BLaER1 (cell line): ENCODE data around the gene INTS13.
"Not testable (repeated sequence)": the region's sequence is repeated elsewhere in the genome, so short reads cannot be mapped to it uniquely, and the experiment has no call there.

Experiments
- H3K27ac ChIP-seq: shearing (Covaris generic); formaldehyde crosslinking; 2 replicates; pipeline ENCODE4 v1.8.1; 2022
- H3K27me3 ChIP-seq: shearing (Covaris generic); formaldehyde crosslinking; 2 replicates; pipeline ENCODE4 v1.8.1; 2022
- H3K36me3 ChIP-seq: shearing (Covaris generic); formaldehyde crosslinking; 2 replicates; pipeline ENCODE4 v1.8.1; 2022
- H3K4me1 ChIP-seq: shearing (Covaris generic); formaldehyde crosslinking; 2 replicates; pipeline ENCODE4 v1.8.1; 2022
- H3K4me2 ChIP-seq: shearing (Covaris generic); formaldehyde crosslinking; 2 replicates; pipeline ENCODE4 v1.8.1; 2022
- H3K4me3 ChIP-seq: shearing (Covaris generic); formaldehyde crosslinking; 2 replicates; pipeline ENCODE4 v1.8.1; 2022
- H3K9ac ChIP-seq: shearing (Covaris generic); formaldehyde crosslinking; 2 replicates; pipeline ENCODE4 v1.8.1; 2022
- H3K9me3 ChIP-seq: shearing (Covaris generic); formaldehyde crosslinking; 2 replicates; pipeline ENCODE4 v1.8.1; 2022
- H4K20me1 ChIP-seq: shearing (Covaris generic); formaldehyde crosslinking; 2 replicates; pipeline ENCODE4 v1.8.1; 2022
- Cebpa-rat ChIP-seq: shearing (Covaris generic); IDR thresholded peaks from 2 replicates; pipeline ENCODE4 v1.8.1; 2022

INTS13 gene

GRCh38 chr12:26937863-26938700 is at the start of gene INTS13, which contains the start of gene FGFR1OP2:
INTS13 (minus strand) TSS chr12:26937981; CDS start chr12:26936803, 1,178 bp downstream.
FGFR1OP2 (plus strand) TSS chr12:26938470; CDS start chr12:26954159, 15,689 bp downstream.
- H3K4me3 ChIP-seq = peak within 1 kb of the TSS; percentile 96
- H3K36me3 ChIP-seq = peaks cover 20% of the 10 kb centered on the region; the same call in 1 of the 2 replicates
- peaks cover 55% of the 10 kb centered on the region for H3K4me1 ChIP-seq
- H3K27me3 ChIP-seq = no peaks in the 10 kb centered on the region
- peak within 1 kb of the TSS; percentile 95 for H3K9ac ChIP-seq
- H3K9me3 ChIP-seq = no peaks in the 10 kb centered on the region
- H4K20me1 ChIP-seq = peaks cover 71% of the 10 kb centered on the region
- TF ChIP-seq Cebpa-rat = no peak
- peak within 1 kb of the TSS; percentile 93 for H3K27ac ChIP-seq
- H3K4me2 ChIP-seq = peak within 1 kb of the TSS; percentile 94

- no peak overlapping the region for H3K4me3 ChIP-seq
- no peaks in the 10 kb centered on the region for H3K9me3 ChIP-seq
- H3K9ac ChIP-seq = no peak overlapping the region
- H3K4me2 ChIP-seq = no peak overlapping the region
- no peaks in the 10 kb centered on the region for H3K27me3 ChIP-seq
- H3K27ac ChIP-seq = no peak overlapping the region
- no peaks in the 10 kb centered on the region for H4K20me1 ChIP-seq
- H3K36me3 ChIP-seq = peaks cover 83% of the 10 kb centered on the region
- H3K4me1 ChIP-seq = peaks cover 5% of the 10 kb centered on the region; the same call in 1 of the 2 replicates
- no peak for TF ChIP-seq Cebpa-rat
Measured at GRCh38 chr12:26982866-26983265, 45.1 kb upstream of the INTS13 start.

- Histone ChIP-seq H3K36me3 (peaks cover 85% of the 10 kb centered on the region), H3K27me3 (no peaks in the 10 kb centered on the region), H3K4me2 (no peak overlapping the region), H3K4me3 (no peak overlapping the region), H3K9me3 (no peaks in the 10 kb centered on the region), H3K4me1 (no peaks in the 10 kb centered on the region), H3K27ac (no peak overlapping the region), H3K9ac (no peak overlapping the region), H4K20me1 (no peaks in the 10 kb centered on the region)
- TF ChIP-seq Cebpa-rat = no peak
Measured at GRCh38 chr12:26979733-26980132, 42.0 kb upstream of the INTS13 start.

- Histone ChIP-seq H4K20me1 (no peaks in the 10 kb centered on the region), H3K4me1 (no peaks in the 10 kb centered on the region), H3K27ac (no peak overlapping the region), H3K9ac (no peak overlapping the region), H3K4me2 (no peak overlapping the region), H3K4me3 (no peak overlapping the region), H3K36me3 (peaks cover 87% of the 10 kb centered on the region), H3K9me3 (no peaks in the 10 kb centered on the region), H3K27me3 (no peaks in the 10 kb centered on the region)
- TF ChIP-seq Cebpa-rat = no peak
Measured at GRCh38 chr12:26978801-26979200, 41.0 kb upstream of the INTS13 start.

GRCh38 chr12:26976687-26977086 is 38.9 kb upstream of the INTS13 start:
- TF ChIP-seq Cebpa-rat = no peak
- no peak overlapping the region for H3K4me3 ChIP-seq
- H3K9ac ChIP-seq = no peak overlapping the region
- no peak overlapping the region for H3K27ac ChIP-seq
- no peak overlapping the region for H3K4me2 ChIP-seq
- H4K20me1 ChIP-seq = no peaks in the 10 kb centered on the region
- no peaks in the 10 kb centered on the region for H3K9me3 ChIP-seq
- no peaks in the 10 kb centered on the region for H3K4me1 ChIP-seq
- peaks cover 85% of the 10 kb centered on the region for H3K36me3 ChIP-seq
- no peaks in the 10 kb centered on the region for H3K27me3 ChIP-seq

- no peak for TF ChIP-seq Cebpa-rat
- Histone ChIP-seq H3K27ac (no peak overlapping the region), H3K27me3 (no peaks in the 10 kb centered on the region), H3K36me3 (peaks cover 69% of the 10 kb centered on the region), H3K9me3 (no peaks in the 10 kb centered on the region), H3K4me1 (no peaks in the 10 kb centered on the region), H3K9ac (no peak overlapping the region), H3K4me2 (no peak overlapping the region), H3K4me3 (no peak overlapping the region), H4K20me1 (no peaks in the 10 kb centered on the region)
Measured at GRCh38 chr12:26971963-26972362, 34.2 kb upstream of the INTS13 start.

- no peak for TF ChIP-seq Cebpa-rat
- Histone ChIP-seq H3K36me3 (peaks cover 56% of the 10 kb centered on the region), H3K4me3 (no peak overlapping the region), H3K4me2 (no peak overlapping the region), H3K27me3 (no peaks in the 10 kb centered on the region), H4K20me1 (no peaks in the 10 kb centered on the region), H3K9ac (no peak overlapping the region), H3K9me3 (no peaks in the 10 kb centered on the region), H3K4me1 (no peaks in the 10 kb centered on the region), H3K27ac (no peak overlapping the region)
Measured at GRCh38 chr12:26970136-26970535, 32.4 kb upstream of the INTS13 start.

GRCh38 chr12:26966842-26967241 is 29.1 kb upstream of the INTS13 start:
- H3K4me1 ChIP-seq = no peaks in the 10 kb centered on the region
- H3K27me3 ChIP-seq = no peaks in the 10 kb centered on the region
- TF ChIP-seq Cebpa-rat = no peak
- H3K36me3 ChIP-seq = peaks cover 50% of the 10 kb centered on the region
- H4K20me1 ChIP-seq = no peaks in the 10 kb centered on the region
- no peaks in the 10 kb centered on the region for H3K9me3 ChIP-seq
- no peak overlapping the region for H3K4me2 ChIP-seq
- H3K9ac ChIP-seq = no peak overlapping the region
- H3K4me3 ChIP-seq = no peak overlapping the region
- H3K27ac ChIP-seq = no peak overlapping the region

GRCh38 chr12:26963413-26963812 is 25.6 kb upstream of the INTS13 start:
- Histone ChIP-seq H3K36me3 (peaks cover 46% of the 10 kb centered on the region), H3K9ac (no peak overlapping the region), H3K9me3 (no peaks in the 10 kb centered on the region), H3K27me3 (no peaks in the 10 kb centered on the region), H3K4me1 (no peaks in the 10 kb centered on the region), H3K4me3 (no peak overlapping the region), H3K27ac (no peak overlapping the region), H4K20me1 (no peaks in the 10 kb centered on the region), H3K4me2 (no peak overlapping the region)
- no peak for TF ChIP-seq Cebpa-rat

GRCh38 chr12:26961803-26962202 is 24.0 kb upstream of the INTS13 start:
- Histone ChIP-seq H3K27me3 (no peaks in the 10 kb centered on the region), H3K4me3 (no peak overlapping the region), H4K20me1 (no peaks in the 10 kb centered on the region), H3K36me3 (peaks cover 46% of the 10 kb centered on the region), H3K4me1 (no peaks in the 10 kb centered on the region), H3K27ac (no peak overlapping the region), H3K9me3 (no peaks in the 10 kb centered on the region), H3K4me2 (no peak overlapping the region), H3K9ac (no peak overlapping the region)
- no peak for TF ChIP-seq Cebpa-rat

- H3K9me3 ChIP-seq, H3K4me2 ChIP-seq, H3K27ac ChIP-seq, H3K9ac ChIP-seq, H3K4me3 ChIP-seq, H4K20me1 ChIP-seq, H3K4me1 ChIP-seq, H3K27me3 ChIP-seq: not testable (repeated sequence)
- H3K36me3 ChIP-seq = peaks cover 47% of the 10 kb centered on the region
Measured at GRCh38 chr12:26961391-26961790, 23.6 kb upstream of the INTS13 start.
